HG02943 (cell line): Measurements from ENCODE around the gene LAMP2.
A peak's percentile ranks its signal among the peaks of the same experiment; 100 is the strongest.

Source experiments
- ATAC-seq: cut with Tn5 transposase; IDR thresholded peaks from one replicate; pipeline ENCODE4 v1.9.1; 2021; ENCODE audit warnings: mild to moderate bottlenecking, low read depth, moderate library complexity; ENCODE audit not compliant: unreplicated experiment

Gene LAMP2

DNA sequence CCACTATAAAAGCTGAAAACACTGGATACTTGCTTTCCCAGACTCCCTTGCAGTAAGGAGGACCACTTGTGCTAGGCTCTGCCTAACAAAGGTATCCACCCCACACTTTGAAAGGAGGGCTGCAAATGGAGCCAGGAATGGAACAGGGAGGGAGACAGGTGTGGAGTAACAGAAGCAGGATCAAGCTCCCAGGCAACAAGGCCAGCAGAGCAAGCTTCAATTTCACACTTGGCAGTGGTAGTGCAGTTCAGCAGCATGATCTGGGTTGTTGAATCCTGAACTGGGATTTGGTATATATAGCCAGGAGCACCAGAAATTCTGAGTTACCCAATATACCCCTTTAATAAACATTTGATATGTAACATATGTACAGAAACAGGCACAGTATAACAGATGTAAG, 9.8 kb downstream of the LAMP2 start:
- ATAC-seq: no peak

GRCh38 chrX:120457766-120458180, 11.3 kb downstream of the LAMP2 start:
- peak; percentile 87 for ATAC-seq

- ATAC-seq: no peak
Measured at GRCh38 chrX:120456973-120457372, 12.1 kb downstream of the LAMP2 start.

DNA sequence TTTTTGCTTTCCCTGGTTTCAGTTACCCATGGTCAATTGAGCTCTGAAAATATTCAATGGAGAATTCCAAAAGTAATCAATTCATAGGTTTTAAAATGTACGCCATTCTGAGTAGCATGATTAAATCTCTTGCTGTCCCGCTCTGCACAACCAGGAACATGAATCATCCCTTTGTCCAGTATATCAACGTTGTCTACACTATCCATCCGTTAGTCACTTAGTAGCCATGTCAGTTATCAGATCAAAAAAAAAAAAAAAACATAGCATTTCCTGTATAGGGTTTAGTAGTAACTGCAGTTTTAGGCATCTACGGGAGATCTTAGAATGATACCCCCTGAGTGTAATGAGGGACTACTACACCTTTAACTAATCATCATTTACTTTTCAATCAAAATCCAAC, 15.1 kb downstream of the LAMP2 start:
- ATAC-seq: no peak

- no peak for ATAC-seq
Measured at GRCh38 chrX:120452131-120452530, 17.0 kb downstream of the LAMP2 start.

DNA sequence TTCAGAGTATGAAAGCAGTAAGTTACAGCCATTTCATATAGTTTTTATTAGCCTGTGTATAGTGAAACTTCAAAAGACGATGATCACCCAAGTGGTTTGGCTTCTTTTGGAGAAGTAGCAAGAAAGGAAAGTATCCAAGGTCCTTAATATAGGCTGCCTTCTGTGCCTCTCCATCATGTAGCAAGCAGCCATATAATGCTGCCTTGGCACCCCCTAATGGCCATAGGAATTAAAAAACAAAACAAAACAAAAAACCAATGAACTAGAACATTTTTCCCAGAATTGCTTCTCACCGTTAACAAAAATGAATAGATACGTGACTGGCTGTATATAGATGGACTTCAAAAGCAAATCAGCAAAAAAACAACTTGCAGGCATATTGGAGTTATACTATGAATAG, 18.9 kb downstream of the LAMP2 start:
- ATAC-seq: no peak

DNA sequence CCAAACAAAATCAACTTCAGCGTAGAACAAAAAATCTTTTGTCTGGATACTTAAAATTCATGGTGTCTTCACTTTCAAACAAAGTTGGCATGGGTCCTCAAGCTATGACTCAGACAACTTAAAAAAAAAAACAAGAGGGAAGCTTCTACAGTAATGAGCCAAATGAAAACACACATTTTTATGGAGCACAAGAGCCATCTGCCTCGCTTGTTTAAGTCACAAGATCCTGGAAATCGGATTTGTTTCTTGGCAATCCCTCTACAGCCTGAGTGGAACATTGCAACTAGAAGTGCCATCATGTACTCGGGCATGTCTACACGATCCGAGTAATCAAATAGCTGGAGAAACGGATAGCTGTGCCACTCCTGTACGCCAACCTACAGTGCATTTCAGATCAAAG, 22.6 kb downstream of the LAMP2 start:
- no peak for ATAC-seq

GRCh38 chrX:120439921-120440320, 29.2 kb downstream of the LAMP2 start:
- ATAC-seq: no peak

- ATAC-seq: no peak
Measured at GRCh38 chrX:120429776-120430540, 39.1 kb downstream of the LAMP2 start.

DNA sequence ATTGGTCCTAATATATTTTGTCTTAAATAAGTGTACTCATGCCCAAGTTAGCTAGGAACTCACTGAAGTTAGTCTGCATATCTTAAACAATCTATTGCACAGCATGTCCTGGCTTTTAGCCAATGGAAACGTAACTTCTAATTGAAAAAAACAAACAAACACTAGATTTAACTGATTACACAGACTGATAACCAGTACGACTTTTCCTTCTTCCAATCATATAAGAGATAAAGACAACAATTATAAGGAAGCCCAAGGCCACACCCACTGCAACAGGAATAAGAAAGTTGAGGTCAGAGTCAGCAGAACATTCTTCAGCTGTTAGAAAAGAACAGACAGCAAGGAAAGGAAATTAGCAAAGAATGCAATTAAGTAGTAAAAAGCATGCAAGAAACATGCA, 40.8 kb downstream of the LAMP2 start:
- ATAC-seq: no peak

GRCh38 chrX:120426599-120426998, 42.5 kb downstream of the LAMP2 start:
- no peak for ATAC-seq

- ATAC-seq: peak; percentile 66
Measured at GRCh38 chrX:120419463-120419862, 49.6 kb downstream of the LAMP2 start.

DNA sequence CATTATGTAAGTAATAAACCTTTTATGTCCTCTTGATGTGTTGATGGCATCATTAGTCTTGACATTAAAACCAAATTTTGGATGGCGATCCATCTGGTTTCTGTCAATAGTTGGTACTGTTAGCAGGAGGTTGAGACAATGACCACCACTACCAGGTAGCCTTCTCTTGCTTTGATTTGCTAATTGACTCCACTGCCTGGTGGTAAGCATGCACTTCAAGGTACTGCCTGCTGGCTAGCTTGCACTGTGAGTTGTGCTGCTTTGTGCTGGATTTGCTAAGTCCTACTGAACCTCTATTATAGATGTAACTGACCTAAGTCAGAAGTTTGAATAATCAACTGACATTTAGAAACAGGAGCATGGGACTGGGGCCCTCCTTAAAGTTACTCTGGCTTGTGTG, 60.9 kb downstream of the LAMP2 start:
- no peak for ATAC-seq

DNA sequence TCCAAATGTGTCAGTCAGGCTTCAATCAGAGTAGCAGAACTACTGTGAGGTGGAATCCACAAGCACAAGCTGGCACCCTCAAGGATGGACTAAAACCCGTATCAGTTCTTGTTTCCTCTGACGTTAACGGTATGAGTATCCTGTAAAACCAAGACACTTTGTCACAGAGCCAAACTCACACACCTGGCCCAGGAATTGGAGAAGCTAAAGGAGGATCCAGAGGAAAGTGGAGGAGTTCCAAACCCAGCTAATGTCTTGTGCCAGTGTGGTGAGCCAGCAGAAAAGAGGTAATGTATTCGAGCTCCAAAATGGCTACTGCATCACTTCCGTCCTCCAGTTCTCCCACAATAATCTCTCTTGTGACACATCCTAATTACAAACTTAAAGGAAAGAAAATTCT, 62.5 kb downstream of the LAMP2 start:
- no peak for ATAC-seq

DNA sequence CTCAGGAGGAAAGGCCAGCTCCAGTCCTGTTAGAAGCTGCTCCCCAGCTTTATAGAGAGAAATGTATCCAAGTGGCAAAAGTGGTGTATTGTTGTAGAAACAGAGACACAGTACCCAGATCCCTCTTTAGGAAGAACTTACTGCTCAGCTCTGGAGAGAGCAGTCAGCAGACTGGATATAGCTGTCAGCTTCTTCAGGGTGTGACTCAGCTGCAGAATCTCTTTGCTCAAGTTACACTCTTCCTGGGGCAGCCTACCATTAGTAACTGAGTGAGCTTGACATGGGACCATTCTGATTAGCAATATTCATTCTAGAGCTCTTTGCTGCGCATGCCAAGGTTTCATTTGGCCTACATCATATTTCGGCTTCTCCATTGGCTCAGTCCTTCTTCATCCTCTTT, 66.7 kb downstream of the LAMP2 start:
- no peak for ATAC-seq

DNA sequence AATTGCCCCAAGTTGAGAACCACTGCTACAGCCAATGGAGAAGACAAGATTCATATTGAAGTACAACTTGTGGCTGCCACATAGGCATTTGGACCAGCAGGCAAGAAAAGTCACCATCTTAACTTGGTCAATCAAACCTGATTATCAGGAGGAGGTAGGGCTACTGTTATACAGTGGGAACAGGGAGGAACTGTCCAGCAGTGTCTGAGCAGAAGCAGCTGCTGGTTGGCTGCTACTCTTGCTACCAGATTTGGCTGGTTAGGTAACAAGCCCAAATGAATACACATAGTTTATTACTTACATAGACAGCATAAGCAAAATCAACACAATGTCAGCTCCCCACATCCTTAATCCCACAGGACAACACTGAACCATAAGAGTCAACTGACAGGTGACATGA, 67.8 kb downstream of the LAMP2 start:
- ATAC-seq: no peak

GRCh38 chrX:120380699-120381098, 88.4 kb downstream of the LAMP2 start:
- ATAC-seq: no peak

- no peak for ATAC-seq
Measured at GRCh38 chrX:120379937-120380681, 89.0 kb downstream of the LAMP2 start.

DNA sequence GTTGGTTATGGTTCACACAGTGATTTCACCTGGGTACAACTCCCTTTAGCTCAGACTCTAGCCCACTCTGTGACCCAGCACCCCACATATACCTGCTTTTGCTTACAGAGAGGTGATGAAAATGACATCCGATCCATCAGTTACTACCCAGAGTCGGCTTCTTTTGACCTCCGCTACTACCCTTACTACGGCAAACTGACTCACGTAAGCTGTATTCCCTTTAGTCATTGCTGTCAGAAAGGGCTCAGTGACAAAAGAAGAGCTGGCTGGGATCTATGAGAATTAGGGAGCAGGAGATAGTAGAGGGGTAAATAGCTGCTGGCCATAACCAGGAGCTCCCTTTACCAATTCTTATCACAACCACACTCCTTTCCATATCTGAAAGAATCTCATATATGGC, 90.5 kb downstream of the LAMP2 start:
- ATAC-seq: no peak
